ENCODE measurements around the gene CTDP1. TPM values are rescaled to one million over a fixed set of nuclear protein-coding genes. Genes with fewer than 3 reads are reported as not detected.

CTDP1 gene
- total RNA-seq, 1 donor from 2014 or later: 23.3 TPM

- TF ChIP-seq, protein P1, sequence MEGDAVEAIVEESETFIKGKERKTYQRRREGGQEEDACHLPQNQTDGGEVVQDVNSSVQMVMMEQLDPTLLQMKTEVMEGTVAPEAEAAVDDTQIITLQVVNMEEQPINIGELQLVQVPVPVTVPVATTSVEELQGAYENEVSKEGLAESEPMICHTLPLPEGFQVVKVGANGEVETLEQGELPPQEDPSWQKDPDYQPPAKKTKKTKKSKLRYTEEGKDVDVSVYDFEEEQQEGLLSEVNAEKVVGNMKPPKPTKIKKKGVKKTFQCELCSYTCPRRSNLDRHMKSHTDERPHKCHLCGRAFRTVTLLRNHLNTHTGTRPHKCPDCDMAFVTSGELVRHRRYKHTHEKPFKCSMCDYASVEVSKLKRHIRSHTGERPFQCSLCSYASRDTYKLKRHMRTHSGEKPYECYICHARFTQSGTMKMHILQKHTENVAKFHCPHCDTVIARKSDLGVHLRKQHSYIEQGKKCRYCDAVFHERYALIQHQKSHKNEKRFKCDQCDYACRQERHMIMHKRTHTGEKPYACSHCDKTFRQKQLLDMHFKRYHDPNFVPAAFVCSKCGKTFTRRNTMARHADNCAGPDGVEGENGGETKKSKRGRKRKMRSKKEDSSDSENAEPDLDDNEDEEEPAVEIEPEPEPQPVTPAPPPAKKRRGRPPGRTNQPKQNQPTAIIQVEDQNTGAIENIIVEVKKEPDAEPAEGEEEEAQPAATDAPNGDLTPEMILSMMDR (IDR thresholded peaks at IDR 0.05): no peak
- no peak for TF ChIP-seq POLR2A (IDR thresholded peaks at IDR 0.05)
- no peak for TF ChIP-seq POLR2AphosphoS5 (IDR thresholded peaks at IDR 0.05; ENCODE audit: insufficient read depth in 1 of 2, low read depth in 1 of 2)
- Histone ChIP-seq H3K36me3 (no peaks in the 10 kb centered on the region), H3K27me3 (no peaks in the 10 kb centered on the region), H3K4me3 (no peak overlapping the region), H3K4me1 (no peaks in the 10 kb centered on the region), H3K27ac (no peak overlapping the region), H3K9me3 (no peaks in the 10 kb centered on the region)
- DNase-seq (ENCODE audit: extremely low spot score in 2 of 2): no peak
- intact Hi-C loops (cut with DNase I): no loop called here
Measured at GRCh38 chr18:79764131-79764530, 84.5 kb downstream of the CTDP1 start.

DNA sequence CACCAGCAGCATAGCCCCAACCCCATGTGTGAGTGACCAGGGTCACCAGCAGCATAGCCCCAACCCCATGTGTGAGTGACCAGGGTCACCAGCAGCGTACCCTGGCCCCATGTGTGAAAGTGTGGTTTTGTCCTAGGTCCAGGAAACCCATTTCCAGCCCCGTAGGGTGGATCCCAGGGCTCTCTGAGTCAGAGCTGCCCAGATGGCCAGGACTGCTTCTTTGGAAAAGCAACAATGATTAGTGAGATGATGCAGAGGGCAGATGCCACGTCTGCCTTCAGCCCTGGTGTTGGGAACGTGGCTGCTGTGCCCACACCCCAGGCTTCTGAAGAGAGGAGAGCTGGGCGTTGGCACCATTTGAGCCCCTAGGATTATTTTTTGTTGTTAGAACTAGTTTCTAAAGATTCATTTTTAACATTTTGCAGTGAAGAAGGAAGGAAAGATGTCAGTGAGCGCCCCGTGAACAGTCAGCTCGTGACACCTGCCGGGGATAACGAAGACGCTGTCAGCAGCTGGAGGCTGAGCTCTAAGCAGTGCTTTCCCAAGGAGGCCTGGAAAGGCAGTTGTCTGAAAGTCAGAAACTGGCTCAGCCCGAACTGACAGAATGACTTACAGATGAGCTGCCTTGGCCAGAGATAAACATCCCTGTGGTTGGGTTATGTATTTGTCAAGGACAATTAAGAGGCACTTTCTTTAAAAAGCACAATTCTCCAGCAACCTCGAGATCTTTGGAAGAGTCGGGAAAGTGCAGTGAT lies 86.1 kb downstream of the CTDP1 start:
- Histone ChIP-seq H3K4me3 (no peak overlapping the region), H3K27me3 (no peaks in the 10 kb centered on the region), H3K36me3 (no peaks in the 10 kb centered on the region), H3K9me3 (no peaks in the 10 kb centered on the region), H3K27ac (no peak overlapping the region), H3K4me1 (no peaks in the 10 kb centered on the region)
- no peak for DNase-seq (ENCODE audit: extremely low spot score in 2 of 2)
- TF ChIP-seq POLR2A (IDR thresholded peaks at IDR 0.05) (no peak), POLR2AphosphoS5 (IDR thresholded peaks at IDR 0.05; ENCODE audit: insufficient read depth in 1 of 2, low read depth in 1 of 2) (no peak)
- TF ChIP-seq, protein P1 (IDR thresholded peaks at IDR 0.05): no peak
- intact Hi-C loops (cut with DNase I): no loop called here

- DNase-seq (ENCODE audit: extremely low spot score in 2 of 2): no peak
- intact Hi-C loops (cut with DNase I): no loop called here
- no peaks in the 10 kb centered on the region for H3K36me3 ChIP-seq
- no peak for TF ChIP-seq POLR2A (IDR thresholded peaks at IDR 0.05)
- TF ChIP-seq, protein P1 (IDR thresholded peaks at IDR 0.05): no peak
- no peak for TF ChIP-seq POLR2AphosphoS5 (IDR thresholded peaks at IDR 0.05; ENCODE audit: insufficient read depth in 1 of 2, low read depth in 1 of 2)
- no peaks in the 10 kb centered on the region for H3K27me3 ChIP-seq
- no peaks in the 10 kb centered on the region for H3K4me1 ChIP-seq
- no peaks in the 10 kb centered on the region for H3K9me3 ChIP-seq
- H3K4me3 ChIP-seq: no peak overlapping the region
- H3K27ac ChIP-seq: no peak overlapping the region
Measured at GRCh38 chr18:79766308-79766707, 86.7 kb downstream of the CTDP1 start.

GRCh38 chr18:79768745-79769144 lies 89.1 kb downstream of the CTDP1 start:
- TF ChIP-seq, protein P1 (IDR thresholded peaks at IDR 0.05): no peak
- no peak for TF ChIP-seq POLR2AphosphoS5 (IDR thresholded peaks at IDR 0.05; ENCODE audit: insufficient read depth in 1 of 2, low read depth in 1 of 2)
- no peak for TF ChIP-seq POLR2A (IDR thresholded peaks at IDR 0.05)

More at GRCh38 chr18:79768745-79769144, 89.1 kb downstream of the CTDP1 start:
- no peak overlapping the region for H3K27ac ChIP-seq
- H3K4me1 ChIP-seq: no peaks in the 10 kb centered on the region
- no peaks in the 10 kb centered on the region for H3K36me3 ChIP-seq
- intact Hi-C loops (cut with DNase I): no loop called here
- DNase-seq (ENCODE audit: extremely low spot score in 2 of 2): no peak
- no peaks in the 10 kb centered on the region for H3K27me3 ChIP-seq
- no peaks in the 10 kb centered on the region for H3K9me3 ChIP-seq
- no peak overlapping the region for H3K4me3 ChIP-seq
